Body of pancreas (tissue), 4 donors: ENCODE data around the gene PPTC7.

Source experiments
- CTCF ChIP-seq, 7 experiments: fragments of 450-650 bp in 4 of 7; fragments of 200-600 bp in 3 of 7; sonication (generic) in 3 of 7; IDR thresholded peaks; one replicate each; pipeline ENCODE4 v1.5.1; 2016 to 2019; ENCODE audit warnings: antibody characterized with exemption in 7 of 7
- POLR2A ChIP-seq, 3 donors: fragments of 450-650 bp; IDR thresholded peaks; one replicate each; pipeline ENCODE4 v1.6.1; 2016; ENCODE audit warnings: antibody characterized with exemption in 3 of 3, mild to moderate bottlenecking in 2 of 3

GRCh38 chr12:110575326-110575725 lies 7.8 kb downstream of the PPTC7 start:
- no peak for TF ChIP-seq POLR2A (IDR thresholded peaks at IDR 0.05)
- no peak for TF ChIP-seq CTCF (IDR thresholded peaks at IDR 0.05)
